HG02588 (cell line): ENCODE results near the gene OLFM4.
"Not testable (repeated sequence)": the region's sequence is repeated elsewhere in the genome, so short reads cannot be mapped to it uniquely, and the experiment has no call there.

Experiments used
- ATAC-seq: cut with Tn5 transposase; IDR thresholded peaks from one replicate; pipeline ENCODE4 v1.9.1; 2021; ENCODE audit warnings: mild to moderate bottlenecking, moderate library complexity; ENCODE audit not compliant: unreplicated experiment

OLFM4 gene

GRCh38 chr13:53014018-53014417 is 14.6 kb upstream of the OLFM4 start:
- not testable (repeated sequence) for ATAC-seq

GRCh38 chr13:53014495-53015443 is 13.8 kb upstream of the OLFM4 start:
- no peak for ATAC-seq

DNA sequence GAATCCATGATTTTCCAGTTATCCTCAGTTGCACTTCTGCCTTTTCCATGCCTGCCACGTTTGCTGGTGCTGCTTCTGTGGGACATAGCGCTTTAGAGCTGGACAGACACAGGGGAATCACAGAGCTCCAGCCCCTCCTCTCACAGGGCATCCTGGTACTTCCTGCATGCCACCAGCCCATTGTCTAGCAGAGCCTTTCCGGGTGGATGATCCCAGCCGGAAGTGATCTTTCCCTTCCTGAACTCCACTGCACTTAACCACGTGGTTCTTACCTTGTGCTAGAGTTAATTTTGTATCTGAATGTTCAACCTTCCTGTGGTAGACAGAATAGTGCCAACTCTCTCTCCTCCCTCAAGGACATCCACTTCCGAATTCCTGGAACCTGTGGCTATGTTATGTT is 12.6 kb upstream of the OLFM4 start:
- ATAC-seq: no peak

- no peak for ATAC-seq
These were observed 11.1 kb upstream of the OLFM4 start for GRCh38 chr13:53017433-53017970.

GRCh38 chr13:53018690-53019647 is 9.6 kb upstream of the OLFM4 start:
- no peak for ATAC-seq

GRCh38 chr13:53020764-53021335 is 7.8 kb upstream of the OLFM4 start:
- ATAC-seq: no peak

GRCh38 chr13:53023246-53023645 is 5.4 kb upstream of the OLFM4 start:
- ATAC-seq: no peak

DNA sequence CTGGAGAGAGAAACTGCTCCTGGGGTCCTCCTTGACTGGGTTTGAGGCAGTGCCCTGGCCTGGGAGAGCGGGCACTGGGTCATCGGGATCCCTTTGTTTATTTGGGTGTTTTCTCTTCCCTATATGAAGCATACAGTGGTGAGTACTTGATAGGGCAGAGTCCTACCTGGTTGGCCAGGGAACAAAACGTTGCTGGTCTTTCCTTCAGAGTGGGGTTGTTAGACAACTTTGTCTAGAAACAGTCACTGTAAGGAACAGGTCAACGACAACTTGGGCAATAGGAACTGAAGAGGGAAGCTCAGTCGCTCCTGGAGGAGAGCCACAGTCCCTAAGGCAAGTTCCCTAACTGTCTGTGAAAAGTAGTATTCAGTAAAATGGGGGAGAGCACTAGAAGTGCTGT is 550 bp upstream of the OLFM4 start:
- ATAC-seq: no peak

DNA sequence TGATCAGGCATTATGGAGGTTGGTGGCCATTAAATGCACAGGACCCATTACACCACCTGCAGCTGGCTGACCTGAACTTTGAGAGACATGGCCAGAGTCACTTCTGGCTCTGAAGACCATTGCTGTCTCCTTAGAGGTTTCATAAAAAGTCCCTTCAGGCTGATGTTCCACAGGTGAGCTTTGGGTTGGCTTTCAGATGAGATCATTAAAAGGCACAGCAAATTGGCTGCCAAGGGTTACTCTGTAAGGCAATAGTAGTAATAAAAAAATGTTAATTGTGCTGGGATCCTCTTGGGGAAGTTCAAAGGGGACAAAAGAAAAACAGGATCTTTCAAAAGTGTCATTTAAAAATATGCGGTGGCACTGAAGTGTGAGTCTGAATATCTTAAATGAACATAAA is 4.2 kb downstream of the OLFM4 start:
- ATAC-seq: no peak

DNA sequence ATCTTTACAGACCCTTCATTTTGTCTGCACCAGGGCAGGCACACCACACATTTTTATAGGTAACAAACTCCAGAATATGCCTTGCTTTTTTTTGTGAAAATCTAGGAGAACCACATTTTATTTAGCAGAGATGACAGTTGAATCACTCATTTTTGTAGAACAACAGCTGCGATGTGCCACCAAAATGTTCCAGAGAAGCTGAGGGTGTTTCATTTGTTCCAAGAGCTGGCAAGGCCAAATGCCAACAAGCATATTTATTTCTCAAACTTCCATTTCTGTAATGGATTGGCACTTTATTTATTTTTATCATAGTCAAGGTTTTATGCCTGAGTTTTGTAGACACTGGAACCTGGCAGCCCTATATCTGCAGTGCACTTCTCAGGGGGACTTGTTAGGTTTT is 10.4 kb downstream of the OLFM4 start:
- no peak for ATAC-seq

DNA sequence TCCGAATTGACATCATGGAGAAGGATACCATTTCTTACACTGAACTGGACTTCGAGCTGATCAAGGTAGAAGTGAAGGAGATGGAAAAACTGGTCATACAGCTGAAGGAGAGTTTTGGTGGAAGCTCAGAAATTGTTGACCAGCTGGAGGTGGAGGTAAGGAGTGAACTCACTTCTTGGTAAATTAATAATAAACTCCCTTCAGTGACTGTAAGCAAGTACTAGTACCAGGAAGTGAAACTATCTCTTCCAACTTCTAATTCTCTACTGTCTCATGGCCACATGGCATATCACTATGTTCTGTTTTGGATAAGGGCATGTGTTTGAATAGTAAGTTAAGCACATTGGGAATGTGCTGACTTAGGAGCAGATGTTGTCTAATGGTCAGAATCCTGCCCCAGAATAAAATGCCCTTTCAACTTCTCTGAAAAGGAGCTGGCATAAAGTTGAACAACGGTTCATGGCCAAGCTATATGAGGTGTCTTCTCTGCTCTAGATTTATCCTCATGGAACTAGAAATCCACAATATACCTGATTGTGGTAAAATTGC is 13.4 kb downstream of the OLFM4 start:
- no peak for ATAC-seq

- ATAC-seq: no peak
These were observed 14.3 kb downstream of the OLFM4 start for GRCh38 chr13:53042877-53043276.

DNA sequence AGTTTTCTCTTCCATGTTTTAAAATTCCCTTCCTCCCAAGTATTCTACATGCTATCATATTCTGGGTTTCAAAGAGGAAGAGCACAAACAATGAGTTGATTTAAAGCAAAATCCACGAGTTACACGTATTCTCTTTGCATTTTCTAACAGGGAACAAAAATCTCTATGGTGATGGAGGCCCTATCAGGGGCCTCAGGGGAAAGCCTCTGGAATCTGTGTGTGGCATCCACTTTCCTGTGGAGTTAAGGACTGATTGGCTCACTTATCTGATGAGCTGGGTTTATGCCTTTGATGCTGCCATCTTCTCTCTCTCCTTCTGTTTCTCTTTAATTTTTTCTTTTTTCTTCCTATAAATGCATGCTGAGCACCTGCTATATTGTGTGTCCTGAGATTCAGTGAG is 14.8 kb downstream of the OLFM4 start:
- ATAC-seq: no peak

- ATAC-seq: no peak
These were observed 16.6 kb downstream of the OLFM4 start for GRCh38 chr13:53045189-53045588.

GRCh38 chr13:53048880-53049279 is 20.3 kb downstream of the OLFM4 start:
- ATAC-seq: no peak

DNA sequence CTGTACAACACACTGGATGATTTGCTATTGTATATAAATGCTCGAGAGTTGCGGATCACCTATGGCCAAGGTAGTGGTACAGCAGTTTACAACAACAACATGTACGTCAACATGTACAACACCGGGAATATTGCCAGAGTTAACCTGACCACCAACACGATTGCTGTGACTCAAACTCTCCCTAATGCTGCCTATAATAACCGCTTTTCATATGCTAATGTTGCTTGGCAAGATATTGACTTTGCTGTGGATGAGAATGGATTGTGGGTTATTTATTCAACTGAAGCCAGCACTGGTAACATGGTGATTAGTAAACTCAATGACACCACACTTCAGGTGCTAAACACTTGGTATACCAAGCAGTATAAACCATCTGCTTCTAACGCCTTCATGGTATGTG is 21.5 kb downstream of the OLFM4 start:
- ATAC-seq: no peak

- no peak for ATAC-seq
These were observed 24.1 kb downstream of the OLFM4 start for GRCh38 chr13:53052675-53053074.

DNA sequence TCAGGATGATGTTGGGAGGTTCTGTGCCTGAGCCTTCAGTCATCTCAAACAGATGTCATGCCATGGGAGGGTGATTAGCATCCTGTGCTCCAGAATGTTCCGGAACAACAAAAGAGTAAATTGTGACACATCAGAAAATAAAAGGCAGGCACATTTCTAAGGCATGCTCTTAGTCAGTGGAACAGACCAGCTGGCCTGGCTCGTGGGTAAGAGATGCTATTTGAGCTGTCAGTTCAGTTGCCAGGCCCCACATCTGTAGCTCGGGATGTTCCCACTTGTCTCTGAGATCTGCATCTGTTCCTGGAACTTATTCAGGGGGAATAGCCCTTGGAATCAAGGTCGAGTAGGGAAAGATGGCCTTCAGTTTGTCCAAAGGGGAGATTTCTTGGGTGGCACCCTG is 26.0 kb downstream of the OLFM4 start:
- ATAC-seq: no peak

DNA sequence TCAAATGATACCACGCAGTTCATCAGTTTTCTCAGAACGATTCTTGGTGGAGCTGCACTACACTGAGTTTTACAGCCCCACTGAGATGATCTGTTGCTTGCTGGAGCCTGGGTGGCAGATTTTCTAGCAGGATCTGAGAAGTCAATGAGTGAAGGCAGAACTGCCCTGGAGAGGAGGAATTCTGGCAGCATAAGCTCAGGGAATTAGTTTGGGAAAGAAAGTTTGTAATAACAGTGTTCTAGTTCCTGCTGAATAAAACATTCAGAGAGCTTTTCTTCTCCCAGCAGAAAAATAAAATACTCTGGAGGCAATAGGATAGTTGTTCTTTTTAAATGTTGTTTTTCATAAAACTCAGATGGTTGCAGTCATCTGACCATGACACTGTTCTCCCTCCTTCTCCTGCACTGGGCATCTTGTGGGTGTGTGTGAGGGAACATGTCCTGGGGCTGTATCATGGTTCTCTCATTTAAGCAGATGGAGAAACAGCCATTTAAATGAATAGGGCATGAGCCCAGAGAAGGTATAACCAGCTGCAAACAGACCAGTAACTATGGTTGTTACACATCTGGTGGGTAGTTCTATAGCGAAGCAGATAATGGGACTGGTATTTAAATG is 29.6 kb downstream of the OLFM4 start:
- no peak for ATAC-seq

- ATAC-seq: no peak
These were observed 32.4 kb downstream of the OLFM4 start for GRCh38 chr13:53060840-53061490.
